B cell (primary cell): Measurements from ENCODE around the gene UPK3B. TPM values are rescaled to one million over a fixed set of nuclear protein-coding genes. Genes with fewer than 3 reads are reported as not detected.
"Not testable (repeated sequence)": the region's sequence is repeated elsewhere in the genome, so short reads cannot be mapped to it uniquely, and the experiment has no call there.

Experiments
- ATAC-seq: fragments of 200-7000 bp; cut with Tn5 transposase; one replicate; pipeline ENCODE4 v1.10.0; 2021; ENCODE audit warnings: low read depth, mild to moderate bottlenecking, moderate number of reproducible peaks, moderate library complexity
- CTCF ChIA-PET: fragments of 350-600 bp; sonication (Branson Sonifier 250); formaldehyde crosslinking; loops from one replicate; lab custom pipeline; 2021; ENCODE audit warnings: antibody characterized with exemption, inconsistent platforms; lab: Charles Lee
- POLR2A ChIA-PET: fragments of 350-600 bp; sonication (Branson Sonifier 250); formaldehyde crosslinking; loops from one replicate; lab custom pipeline; 2021; ENCODE audit warnings: antibody characterized with exemption; lab: Charles Lee
- DNase-seq: peaks from one replicate; pipeline ENCODE4 v3.0.0; 2013
- H2AFZ ChIP-seq: 2 replicates; pipeline ENCODE4 v1.6.1; 2012; ENCODE audit warnings: mild to moderate bottlenecking, low read depth, low read length; ENCODE audit not compliant: insufficient read depth, poor library complexity, severe bottlenecking
- H3K27ac ChIP-seq, 2 donors: 1 replicate in 1 of 2; 2 replicates in 1 of 2; pipeline ENCODE4 v1.5.1; 2012 to 2013; ENCODE audit warnings: low read length in 2 of 2, mild to moderate bottlenecking in 2 of 2, moderate library complexity in 1 of 2
- H3K27me3 ChIP-seq, 4 experiments: fragments of 200-600 bp in 1 of 4; sonication (generic) in 1 of 4; replicated peaks in 1 of 4; 1 replicate in 2 of 4; 2 replicates in 2 of 4; pipeline versions ENCODE4 v1.6.1 to v1.7.0; 2013 to 2016; ENCODE audit warnings: low read length in 3 of 4, mild to moderate bottlenecking in 2 of 4, mixed read lengths in 1 of 4, moderate library complexity in 1 of 4; ENCODE audit not compliant: insufficient read depth in 4 of 4, control insufficient read depth in 3 of 4; ENCODE audit errors: control extremely low read depth in 1 of 4
- H3K36me3 ChIP-seq, 2 experiments: replicated peaks in 1 of 2; 1 replicate in 1 of 2; 2 replicates in 1 of 2; pipeline versions ENCODE4 v1.6.1 to v1.7.1; 2013; ENCODE audit warnings: low read length in 1 of 2; ENCODE audit not compliant: insufficient read depth in 2 of 2, control insufficient read depth in 1 of 2; ENCODE audit errors: control extremely low read depth in 1 of 2, extremely low read depth in 1 of 2
- H3K4me1 ChIP-seq, 2 donors: fragments of 200-600 bp in 1 of 2; sonication (generic) in 1 of 2; 1 replicate in 1 of 2; 2 replicates in 1 of 2; pipeline versions ENCODE4 v1.5.1 to v1.6.1; 2013 to 2017; ENCODE audit warnings: low read length in 2 of 2; ENCODE audit not compliant: control insufficient read depth in 2 of 2, insufficient read depth in 2 of 2
- H3K4me2 ChIP-seq: replicated peaks from 2 replicates; pipeline ENCODE3; 2012; ENCODE audit warnings: mild to moderate bottlenecking, low read depth, low read length; ENCODE audit not compliant: poor library complexity, severe bottlenecking
- H3K4me3 ChIP-seq, 5 experiments: fragments of 200-600 bp in 1 of 5; sonication (generic) in 1 of 5; 1 replicate in 3 of 5; 2 replicates in 2 of 5; pipeline versions ENCODE4 v1.5.1 to v1.7.0; 2011 to 2016; ENCODE audit warnings: low read length in 4 of 5, mild to moderate bottlenecking in 4 of 5, low read depth in 2 of 5, control low read depth in 1 of 5, moderate library complexity in 1 of 5; ENCODE audit not compliant: insufficient read depth in 1 of 5; ENCODE audit errors: control extremely low read depth in 1 of 5, extremely low read depth in 1 of 5
- H3K79me2 ChIP-seq: fragments of 200-600 bp; sonication (generic); one replicate; pipeline ENCODE4 v1.6.0; 2016; ENCODE audit warnings: low read length; ENCODE audit not compliant: control insufficient read depth, insufficient read depth
- H3K9ac ChIP-seq: fragments of 200-600 bp; sonication (generic); 2 replicates; pipeline ENCODE4 v1.6.1; 2017; ENCODE audit warnings: mild to moderate bottlenecking, low read length, moderate library complexity
- H3K9me3 ChIP-seq, 3 donors: one replicate each; pipeline versions ENCODE4 v1.6.1 to v1.7.1; 2013; ENCODE audit warnings: low read length in 2 of 3; ENCODE audit not compliant: control insufficient read depth in 2 of 3, insufficient read depth in 1 of 3; ENCODE audit errors: control extremely low read depth in 1 of 3
- H4K20me1 ChIP-seq: 2 replicates; pipeline ENCODE4 v1.6.0; 2012; ENCODE audit warnings: mild to moderate bottlenecking, low read length; ENCODE audit not compliant: insufficient read depth, control insufficient read depth, poor library complexity, severe bottlenecking
- H3K27ac Mint-ChIP-seq: one replicate; pipeline ENCODE4 v1.8.0; 2021; ENCODE audit warnings: mixed read lengths
- H3K27me3 Mint-ChIP-seq: one replicate; pipeline ENCODE4 v1.8.0; 2021; ENCODE audit warnings: mixed read lengths
- H3K4me1 Mint-ChIP-seq: one replicate; pipeline ENCODE4 v1.8.0; 2021; ENCODE audit warnings: mixed read lengths
- H3K4me3 Mint-ChIP-seq: one replicate; pipeline ENCODE4 v1.8.0; 2021; ENCODE audit warnings: mixed read lengths
- H3K9me3 Mint-ChIP-seq: one replicate; pipeline ENCODE4 v1.8.0; 2022; ENCODE audit warnings: mixed read lengths; ENCODE audit not compliant: insufficient read depth
- WGBS: methylation state at CpG from one replicate; pipeline ENCODE4 v1.1.5; 2013; ENCODE audit warnings: missing lambda C conversion rate; ENCODE audit not compliant: insufficient coverage; 5-methylcytosine and 5-hydroxymethylcytosine counted together
- intact Hi-C: fragments of 100-400 bp; cut with micrococcal nuclease; formaldehyde crosslinking; loops from one replicate; pipeline ENCODE4 v1.10.0; 2022
- polyA plus RNA-seq: library from polyadenylated mRNA; depleted of rRNA; stranded (reverse); fragments of >200 nt; gene quantifications from 2 replicates; pipeline ENCODE4 v1.2.3, GENCODE V29; 2012
- total RNA-seq, 2 donors: library from RNA; stranded (reverse); fragments of 120-200 nt in 1 of 2; gene quantifications; 1 replicate in 1 of 2; 2 replicates in 1 of 2; pipeline versions ENCODE4 v1.2.3 to v1.2.4, GENCODE V29; 2013 to 2022

The UPK3B gene
- total and polyA plus RNA-seq, 2 donors (not counting 1 experiment from before 2014, with no cell fraction given) = 2.8 to 4.9 TPM

DNA sequence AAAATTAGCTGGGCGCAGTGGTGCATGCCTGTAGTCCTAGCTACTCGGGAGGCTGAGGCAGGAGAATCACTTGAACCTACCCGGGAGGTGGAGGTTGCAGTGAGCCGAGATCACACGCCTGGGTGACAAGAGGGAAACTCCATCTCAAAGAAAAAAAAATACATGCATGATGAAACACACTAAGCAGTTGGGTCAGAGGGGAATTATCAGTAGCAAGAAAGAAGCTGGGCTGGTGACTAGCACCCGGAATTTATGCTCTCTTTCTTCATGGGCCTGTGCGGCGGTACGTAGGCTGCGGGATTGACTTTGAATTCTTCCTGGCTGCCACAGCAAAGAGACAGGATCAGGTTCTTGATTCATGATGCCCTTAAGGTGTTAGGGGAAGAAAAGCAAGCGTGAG is 30.7 kb upstream of the UPK3B start:
- H3K9me3 ChIP-seq, H3K9me3 Mint-ChIP-seq, ATAC-seq, H3K79me2 ChIP-seq, H3K4me2 ChIP-seq, H3K4me1 ChIP-seq, H2AFZ ChIP-seq, H4K20me1 ChIP-seq, H3K4me1 Mint-ChIP-seq, H3K36me3 ChIP-seq, POLR2A ChIA-PET, H3K9ac ChIP-seq, DNase-seq, H3K27me3 ChIP-seq, H3K4me3 ChIP-seq, CTCF ChIA-PET, H3K4me3 Mint-ChIP-seq, H3K27ac Mint-ChIP-seq, H3K27me3 Mint-ChIP-seq, intact Hi-C loops, H3K27ac ChIP-seq: not testable (repeated sequence)
- WGBS = no CpG with 5 or more reads among the region's 11 CpGs

DNA sequence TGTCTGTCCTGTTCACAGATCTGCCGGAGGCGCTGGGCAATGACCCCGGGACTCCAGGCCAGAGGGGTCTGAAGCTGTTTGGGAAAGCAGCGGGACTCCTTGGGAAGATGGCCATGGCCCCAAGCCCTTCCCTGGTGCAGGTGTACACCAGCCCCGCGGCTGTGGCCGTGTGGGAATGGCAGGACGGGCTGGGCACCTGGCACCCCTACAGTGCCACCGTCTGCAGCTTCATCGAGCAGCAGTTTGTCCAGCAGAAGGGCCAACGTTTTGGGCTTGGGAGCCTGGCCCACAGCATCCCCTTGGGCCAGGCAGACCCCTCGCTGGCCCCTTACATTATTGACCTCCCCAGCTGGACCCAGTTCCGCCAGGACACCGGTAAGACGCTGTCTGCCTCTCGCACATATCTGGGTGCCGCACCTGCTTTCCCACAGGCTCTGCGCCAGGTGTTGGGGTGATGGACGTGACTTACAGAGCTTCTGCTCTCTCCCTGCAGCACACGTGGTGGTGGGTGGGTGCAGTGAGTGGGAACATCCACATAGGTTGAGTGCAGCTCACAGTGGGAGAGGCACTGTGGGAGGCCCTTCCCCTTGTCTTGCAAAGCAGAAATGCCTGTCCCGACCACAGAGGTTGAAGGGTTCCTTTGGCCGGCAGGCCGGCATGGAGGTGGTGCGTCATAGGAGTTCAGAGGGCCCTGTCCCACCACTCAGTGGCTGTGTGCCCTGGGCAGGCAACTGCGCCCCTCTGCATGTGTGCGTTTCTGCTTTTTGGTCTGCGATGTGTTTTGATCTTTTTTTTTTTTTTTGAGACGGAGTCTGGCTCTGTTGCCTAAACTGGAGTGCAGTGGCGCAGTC is 29.7 kb upstream of the UPK3B start:
- H3K9me3 ChIP-seq, H3K79me2 ChIP-seq, H4K20me1 ChIP-seq, H3K9me3 Mint-ChIP-seq, H3K27ac Mint-ChIP-seq, H3K4me2 ChIP-seq, H3K4me3 ChIP-seq, POLR2A ChIA-PET, ATAC-seq, H2AFZ ChIP-seq, H3K27me3 Mint-ChIP-seq, H3K4me1 ChIP-seq, intact Hi-C loops, H3K36me3 ChIP-seq, CTCF ChIA-PET, H3K27me3 ChIP-seq, H3K4me3 Mint-ChIP-seq, H3K9ac ChIP-seq, H3K4me1 Mint-ChIP-seq, H3K27ac ChIP-seq, DNase-seq: not testable (repeated sequence)
- 90% methylated on average over 10 of the region's 29 CpGs for WGBS

- DNase-seq, CTCF ChIA-PET, ATAC-seq: not testable (repeated sequence)
Observed at GRCh38 chr7:76482660-76483059, 27.7 kb upstream of the UPK3B start.

GRCh38 chr7:76483081-76483480 is 27.3 kb upstream of the UPK3B start:
- H3K9ac ChIP-seq, H3K4me1 Mint-ChIP-seq, intact Hi-C loops, H4K20me1 ChIP-seq, H3K27ac Mint-ChIP-seq, H3K27ac ChIP-seq, ATAC-seq, H3K9me3 Mint-ChIP-seq, H3K36me3 ChIP-seq, POLR2A ChIA-PET, H3K4me3 Mint-ChIP-seq, H3K27me3 ChIP-seq, H3K27me3 Mint-ChIP-seq, H3K9me3 ChIP-seq, H3K4me2 ChIP-seq, DNase-seq, H3K4me1 ChIP-seq, H3K4me3 ChIP-seq, H2AFZ ChIP-seq, H3K79me2 ChIP-seq, CTCF ChIA-PET: not testable (repeated sequence)
- 93% methylated on average over 3 of the region's 17 CpGs for WGBS

More at GRCh38 chr7:76482660-76483059, 27.7 kb upstream of the UPK3B start:
- H3K4me1 Mint-ChIP-seq, intact Hi-C loops, H3K9me3 ChIP-seq, H3K9ac ChIP-seq, H3K4me2 ChIP-seq, H3K27me3 Mint-ChIP-seq, H3K4me3 Mint-ChIP-seq, H3K36me3 ChIP-seq, POLR2A ChIA-PET, H3K27ac ChIP-seq, H3K27ac Mint-ChIP-seq, H3K27me3 ChIP-seq, H4K20me1 ChIP-seq, H3K79me2 ChIP-seq, H3K9me3 Mint-ChIP-seq, H3K4me3 ChIP-seq, H2AFZ ChIP-seq, H3K4me1 ChIP-seq: not testable (repeated sequence)
- 98% methylated on average over 14 of the region's 24 CpGs for WGBS
